Heart left ventricle (tissue), 16 donors: Measurements from ENCODE around the gene MT1X. TPM values are rescaled to one million over a fixed set of nuclear protein-coding genes. Genes with fewer than 3 reads are reported as not detected.
A peak's percentile ranks its signal among the peaks of the same experiment; 100 is the strongest.

ENCODE experiments used
- ATAC-seq, 4 donors: fragments of 200-7000 bp; cut with Tn5 transposase; one replicate each; pipeline ENCODE4 v1.9.1; 2020 to 2022; ENCODE audit warnings: moderate library complexity in 4 of 4, mild to moderate bottlenecking in 3 of 4, moderate number of reproducible peaks in 1 of 4
- DNase-seq, 5 donors: peaks; one replicate each; pipeline ENCODE4 v3.0.0-alpha.2; 2020
- H3K27ac ChIP-seq, 12 donors: fragments of 200-600 bp; sonication (generic) in 4 of 12; one replicate each; pipeline versions ENCODE4 v1.5.0 to v1.8.0; 2016 to 2022; ENCODE audit warnings: mild to moderate bottlenecking in 2 of 12
- H3K27me3 ChIP-seq, 9 donors: fragments of 200-600 bp; sonication (generic) in 2 of 9; one replicate each; pipeline versions ENCODE4 v1.5.1 to v1.8.0; 2016 to 2022; ENCODE audit warnings: mild to moderate bottlenecking in 3 of 9
- H3K36me3 ChIP-seq, 9 donors: fragments of 200-600 bp; sonication (generic) in 2 of 9; one replicate each; pipeline versions ENCODE4 v1.5.0 to v1.8.0; 2018 to 2022; ENCODE audit warnings: mild to moderate bottlenecking in 2 of 9
- H3K4me1 ChIP-seq, 12 donors: fragments of 200-600 bp; sonication (generic) in 4 of 12; one replicate each; pipeline versions ENCODE4 v1.5.0 to v1.8.0; 2016 to 2022; ENCODE audit warnings: mild to moderate bottlenecking in 3 of 12
- H3K4me3 ChIP-seq, 12 donors: fragments of 200-600 bp; sonication (generic) in 4 of 12; one replicate each; pipeline versions ENCODE4 v1.5.0 to v1.8.0; 2017 to 2022; ENCODE audit warnings: mild to moderate bottlenecking in 9 of 12, moderate library complexity in 4 of 12
- H3K9me3 ChIP-seq, 12 donors: fragments of 200-600 bp; sonication (generic) in 4 of 12; one replicate each; pipeline versions ENCODE4 v1.5.0 to v1.8.0; 2016 to 2022; ENCODE audit warnings: mild to moderate bottlenecking in 1 of 12
- POLR2A ChIP-seq, 2 donors: fragments of 450-650 bp; IDR thresholded peaks; one replicate each; pipeline ENCODE4 v1.6.1; 2017; ENCODE audit warnings: antibody characterized with exemption in 2 of 2, mild to moderate bottlenecking in 2 of 2, moderate library complexity in 2 of 2
- WGBS, 4 donors: extraction: QIAGEN DNeasy Blood & Tissue Kit in 2 of 4; methylation state at CpG; one replicate each; pipeline versions ENCODE4 v1.1.5 to v1.1.7; 2013 to 2018; 5-methylcytosine and 5-hydroxymethylcytosine counted together
- intact Hi-C, 10 donors: fragments of 100-400 bp; cut with DNase I; formaldehyde crosslinking; loops; one replicate each; pipeline versions ENCODE4 v1.11.1 to v1.14.2; 2022
- long read RNA-seq, 3 donors: library from polyadenylated mRNA; unstranded; transcript quantifications; one replicate each; pipeline ENCODE4 v2.0.0, GENCODE V29; 2020 to 2021
- polyA plus RNA-seq, 2 donors: library from polyadenylated mRNA; stranded (reverse); fragments of 200-250 nt; gene quantifications; one replicate each; pipeline ENCODE4 v1.2.3, GENCODE V29; 2013
- total RNA-seq, 9 donors: library from RNA; depleted of rRNA in 2 of 9; stranded (reverse); fragments of >200 nt in 2 of 9; fragmentation: NEBNext Ultra II Directional in 3 of 9; extraction: Animal tissue kit (Norgen Biotek cat#: 25700) in 3 of 9; gene quantifications; one replicate each; pipeline versions ENCODE4 v1.1.0 to v1.2.4, GENCODE V29; 2016 to 2023
- TF ChIP-seq, protein P1 (sequence below), 12 donors: fragments of 200-600 bp; sonication (generic) in 4 of 12; IDR thresholded peaks; one replicate each; pipeline versions ENCODE4 v1.5.0 to v1.8.0; 2018 to 2022; ENCODE audit warnings: antibody characterized with exemption in 12 of 12, mild to moderate bottlenecking in 5 of 12
- donor health status: ischemic (EF 13 %, LVEDD 7.1; RV severe dilation, severe dysfunction).
- donor health status: healthy with polysubstance abuse.
- donor health status: DM: no; HTN: yes; CAD: no.
- donor health status: DM: no; HTN: no; CAD: no.
- donor health status: ischemic (EF 25% LVEDD 6.9; RV normal size, moderate dysfunction).
- donor health status: ischemic (EF 25% LVEDD 5.7; RV mildly dilated, moderate dysfunction).
- donor health status: healthy.
- donor health status: DM: yes; HTN: yes; CAD: no.
- donor health status: ischemic (EF 35%, LVEDD 5.7; RV mildly dilated, moderate dysfunction).
- donor health status: nonischemic (EF 11% LVEDD 7.7; RV severe dilation, severe dysfunction).
- donor health status: DM: yes; HTN: yes; CAD: no.
- donor health status: PGD.
- donor health status: ischemic (EF 29% LVEDD 5.4; RV normal size, mild dysfunction).
- donor health status: nonischemic (EF 23%, LVEDD 6.1; RV moderate dilation, normal function).

Gene MT1X
- 100 to 1,000 TPM in 4 of 9 donors, 10 to 100 TPM in 5; 20.6 to 918 (median 77.7) TPM for total RNA-seq
- polyA plus RNA-seq: 100 to 1,000 TPM; 144 to 145 TPM
- long read RNA-seq, donor 1, transcript MT1X-201 (3 exons, 450 nt): major isoform, 8 of 8 reads
- long read RNA-seq, donor 1, partial matches to known transcripts: 0 of 8 reads
- long read RNA-seq, donor 1, other reads (novel, unspliced or antisense): 0 of 8 reads
- long read RNA-seq, donor 2, transcript MT1X-204 (1 exons, 1,727 nt): major isoform, 7 of 8 reads
- long read RNA-seq, donor 2, partial matches to known transcripts: 0 of 8 reads
- long read RNA-seq, donor 2, other reads (novel, unspliced or antisense): 0 of 8 reads
- long read RNA-seq, donor 3, partial matches to known transcripts: 0 of 3 reads
- long read RNA-seq, donor 3, other reads (novel, unspliced or antisense): 0 of 3 reads

DNA sequence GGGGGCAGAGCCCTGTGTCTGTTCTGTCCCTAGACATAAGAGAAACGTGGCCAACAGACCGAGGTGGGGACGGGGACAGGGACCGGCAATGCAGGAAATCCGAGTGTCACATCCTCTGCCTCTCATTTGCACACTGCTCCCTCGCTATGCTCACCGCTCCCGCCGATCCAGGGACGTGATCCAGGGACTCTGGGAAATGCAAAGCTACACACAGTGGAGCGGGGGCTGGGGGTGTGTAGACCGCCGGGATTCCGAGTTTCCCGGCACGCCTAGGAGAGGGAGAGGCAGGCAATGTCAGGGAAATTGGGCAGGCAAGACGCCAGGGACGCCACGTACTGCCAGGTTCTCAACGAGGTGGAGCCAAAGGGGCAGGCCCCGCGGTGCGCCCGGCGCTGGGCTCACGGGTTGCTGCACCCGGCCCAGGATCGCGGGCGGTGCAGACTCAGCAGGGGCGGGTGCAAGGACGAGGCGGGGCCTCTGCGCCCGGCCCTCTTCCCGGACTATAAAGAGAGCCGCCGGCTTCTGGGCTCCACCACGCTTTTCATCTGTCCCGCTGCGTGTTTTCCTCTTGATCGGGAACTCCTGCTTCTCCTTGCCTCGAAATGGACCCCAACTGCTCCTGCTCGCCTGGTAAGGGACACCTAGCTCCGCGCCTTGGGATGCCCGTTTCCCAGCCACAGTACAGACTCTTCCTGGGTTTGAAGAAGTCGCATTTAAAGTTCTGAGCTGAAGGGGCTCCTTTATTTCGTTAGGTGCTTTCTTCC is at the start of gene MT1X:
Gene MT1X (plus strand): TSS at position 532 of the 764 bp plus-strand sequence. CDS start 71 bp downstream, at position 603.
- WGBS, 4 donors: 1% methylated on average over 26 to 49 of the region's 49 CpGs

DNA sequence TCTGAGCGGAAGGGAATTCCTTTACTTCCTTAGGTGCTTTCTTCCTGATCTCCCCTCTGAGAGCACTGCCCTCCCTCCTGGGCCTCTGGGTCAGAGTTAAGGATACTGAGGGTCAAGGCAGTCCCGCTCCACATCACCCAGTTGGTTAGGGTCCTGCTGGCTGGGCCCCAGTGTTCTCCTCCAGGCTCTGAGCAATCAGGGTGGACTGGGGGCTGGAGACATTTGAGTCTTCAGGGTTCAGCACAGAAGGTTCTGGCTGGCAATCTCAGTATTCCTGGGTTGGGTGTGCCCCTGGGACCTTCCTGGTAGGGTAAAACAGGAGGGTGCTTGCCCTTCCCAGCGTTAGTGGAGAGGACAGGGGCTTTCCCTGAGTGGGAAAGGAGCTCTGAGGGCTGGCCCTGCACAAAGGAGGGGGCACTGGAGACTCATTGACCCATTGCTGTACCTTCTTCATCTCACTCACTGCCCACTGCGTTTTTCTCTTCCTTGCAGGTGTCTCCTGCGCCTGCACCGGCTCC is 49.4 kb upstream of the MT1X start:
- Histone ChIP-seq H3K36me3 (no peaks in the 10 kb centered on the region), H3K4me1 (peaks cover 0 to 31% (median 9%) of the 10 kb centered on the region in 12 donors), H3K27ac (peak overlapping the region in 11 of 12 donors; percentile 25 to 81 (median 75)), H3K9me3 (no peaks in the 10 kb centered on the region), H3K4me3 (peak overlapping the region; percentile 28 to 75 (median 58)), H3K27me3 (peaks cover 0 to 59% (median 19%) of the 10 kb centered on the region in 9 donors)
- WGBS, 4 donors: 39 to 75% (median 61%) methylated on average over 5 to 6 of the region's 6 CpGs
- TF ChIP-seq POLR2A (IDR thresholded peaks at IDR 0.05): no peak
- TF ChIP-seq, protein P1, sequence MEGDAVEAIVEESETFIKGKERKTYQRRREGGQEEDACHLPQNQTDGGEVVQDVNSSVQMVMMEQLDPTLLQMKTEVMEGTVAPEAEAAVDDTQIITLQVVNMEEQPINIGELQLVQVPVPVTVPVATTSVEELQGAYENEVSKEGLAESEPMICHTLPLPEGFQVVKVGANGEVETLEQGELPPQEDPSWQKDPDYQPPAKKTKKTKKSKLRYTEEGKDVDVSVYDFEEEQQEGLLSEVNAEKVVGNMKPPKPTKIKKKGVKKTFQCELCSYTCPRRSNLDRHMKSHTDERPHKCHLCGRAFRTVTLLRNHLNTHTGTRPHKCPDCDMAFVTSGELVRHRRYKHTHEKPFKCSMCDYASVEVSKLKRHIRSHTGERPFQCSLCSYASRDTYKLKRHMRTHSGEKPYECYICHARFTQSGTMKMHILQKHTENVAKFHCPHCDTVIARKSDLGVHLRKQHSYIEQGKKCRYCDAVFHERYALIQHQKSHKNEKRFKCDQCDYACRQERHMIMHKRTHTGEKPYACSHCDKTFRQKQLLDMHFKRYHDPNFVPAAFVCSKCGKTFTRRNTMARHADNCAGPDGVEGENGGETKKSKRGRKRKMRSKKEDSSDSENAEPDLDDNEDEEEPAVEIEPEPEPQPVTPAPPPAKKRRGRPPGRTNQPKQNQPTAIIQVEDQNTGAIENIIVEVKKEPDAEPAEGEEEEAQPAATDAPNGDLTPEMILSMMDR (IDR thresholded peaks at IDR 0.05): no peak
- intact Hi-C loops: loop anchor here in 2 of 10 donors (1.0 to 2.0 kb wide), 2 partner anchors 26 to 49 kb away; partner anchors contain the start of gene MT1X (in 1 of the 2)
- DNase-seq: no peak
- ATAC-seq: no peak

More for the DNA sequence above, at the start of gene MT1X:
- H3K27me3 ChIP-seq: no peaks in the 10 kb centered on the region
- H3K4me3 ChIP-seq: peak within 1 kb of the TSS; percentile 27 to 69 (median 62)
- H3K9me3 ChIP-seq: peaks cover 0 to 8% (median 0%) of the 10 kb centered on the region in 12 donors
- DNase-seq (peak; percentile 90 to 96 (median 96)), ATAC-seq (peak; percentile 95 to 98 (median 97))
- peaks cover 0 to 51% (median 23%) of the 10 kb centered on the region in 12 donors for H3K4me1 ChIP-seq
- intact Hi-C loops: loop anchor here in 8 of 10 donors (1.0 to 5.0 kb wide), 8 partner anchors 19 to 160 kb away; partner anchors contain the start of genes MT2A (in 8 of the 8), BBS2 (in 1 of the 8), MT1A (in 1 of the 8) and MT1E (in 1 of the 8)
- TF ChIP-seq POLR2A (IDR thresholded peaks at IDR 0.05): peak; percentile 69 to 97
- TF ChIP-seq, protein P1 (IDR thresholded peaks at IDR 0.05): no peak
- peak within 1 kb of the TSS; percentile 70 to 88 (median 84) for H3K27ac ChIP-seq
- H3K36me3 ChIP-seq: no peaks in the 10 kb centered on the region

- no peak for DNase-seq
- peaks cover 0 to 66% (median 22%) of the 10 kb centered on the region in 9 donors for H3K27me3 ChIP-seq
- no peaks in the 10 kb centered on the region for H3K9me3 ChIP-seq
- no peaks in the 10 kb centered on the region for H3K36me3 ChIP-seq
- intact Hi-C loops: loop anchor here in 1 of 10 donors (2.0 kb wide), 1 partner anchor 27 kb away; no protein-coding TSS in a partner anchor
- no peak for ATAC-seq
- WGBS, 4 donors: 57 to 83% (median 76%) methylated on average over 7 of the region's 7 CpGs
- peak overlapping the region in 1 of 12 donors; percentile 68 for H3K27ac ChIP-seq
- TF ChIP-seq, protein P1 (IDR thresholded peaks at IDR 0.05): no peak
- no peak for TF ChIP-seq POLR2A (IDR thresholded peaks at IDR 0.05)
- H3K4me1 ChIP-seq: peaks cover 0 to 37% (median 12%) of the 10 kb centered on the region in 12 donors
- H3K4me3 ChIP-seq: peak overlapping the region in 8 of 12 donors; percentile 46 to 75 (median 60)
Observed at GRCh38 chr16:56633535-56633934, 48.7 kb upstream of the MT1X start.
